GM12891 (cell line): ENCODE data around the gene GPR55.

ENCODE experiments used
- DNase-seq: peaks from one replicate; pipeline ENCODE4 v3.0.0; 2011; ENCODE audit warnings: low spot score; ENCODE audit not compliant: insufficient read length
- FAIRE-seq: peaks from 2 replicates; lab custom pipeline; 2011; peaks lifted over from hg19 to GRCh38; lab: Jason Lieb, UNC
- PAX5 ChIP-seq: IDR thresholded peaks from 2 replicates; pipeline ENCODE4 v1.6.1; 2011; ENCODE audit warnings: low read length, moderate library complexity, mild to moderate bottlenecking; ENCODE audit not compliant: insufficient read depth, severe bottlenecking
- POLR2A ChIP-seq: IDR thresholded peaks from 2 replicates; pipeline ENCODE4 v1.6.1; 2011; ENCODE audit warnings: low read depth, low read length, control low read depth
- POLR2AphosphoS5 ChIP-seq: IDR thresholded peaks from 2 replicates; pipeline ENCODE4 v1.6.1; 2011; ENCODE audit warnings: low read depth, low read length, control low read depth
- POU2F2 ChIP-seq: IDR thresholded peaks from 2 replicates; pipeline ENCODE4 v1.6.1; 2011; ENCODE audit warnings: low read depth, mild to moderate bottlenecking, control low read depth, low read length, moderate library complexity
- SPI1 ChIP-seq: IDR thresholded peaks from 2 replicates; pipeline ENCODE4 v1.6.1; 2011; ENCODE audit warnings: low read depth, low read length, control low read depth
- TAF1 ChIP-seq: IDR thresholded peaks from 2 replicates; pipeline ENCODE4 v1.6.1; 2011; ENCODE audit warnings: low read depth, low read length, control low read depth

GPR55 gene

DNA sequence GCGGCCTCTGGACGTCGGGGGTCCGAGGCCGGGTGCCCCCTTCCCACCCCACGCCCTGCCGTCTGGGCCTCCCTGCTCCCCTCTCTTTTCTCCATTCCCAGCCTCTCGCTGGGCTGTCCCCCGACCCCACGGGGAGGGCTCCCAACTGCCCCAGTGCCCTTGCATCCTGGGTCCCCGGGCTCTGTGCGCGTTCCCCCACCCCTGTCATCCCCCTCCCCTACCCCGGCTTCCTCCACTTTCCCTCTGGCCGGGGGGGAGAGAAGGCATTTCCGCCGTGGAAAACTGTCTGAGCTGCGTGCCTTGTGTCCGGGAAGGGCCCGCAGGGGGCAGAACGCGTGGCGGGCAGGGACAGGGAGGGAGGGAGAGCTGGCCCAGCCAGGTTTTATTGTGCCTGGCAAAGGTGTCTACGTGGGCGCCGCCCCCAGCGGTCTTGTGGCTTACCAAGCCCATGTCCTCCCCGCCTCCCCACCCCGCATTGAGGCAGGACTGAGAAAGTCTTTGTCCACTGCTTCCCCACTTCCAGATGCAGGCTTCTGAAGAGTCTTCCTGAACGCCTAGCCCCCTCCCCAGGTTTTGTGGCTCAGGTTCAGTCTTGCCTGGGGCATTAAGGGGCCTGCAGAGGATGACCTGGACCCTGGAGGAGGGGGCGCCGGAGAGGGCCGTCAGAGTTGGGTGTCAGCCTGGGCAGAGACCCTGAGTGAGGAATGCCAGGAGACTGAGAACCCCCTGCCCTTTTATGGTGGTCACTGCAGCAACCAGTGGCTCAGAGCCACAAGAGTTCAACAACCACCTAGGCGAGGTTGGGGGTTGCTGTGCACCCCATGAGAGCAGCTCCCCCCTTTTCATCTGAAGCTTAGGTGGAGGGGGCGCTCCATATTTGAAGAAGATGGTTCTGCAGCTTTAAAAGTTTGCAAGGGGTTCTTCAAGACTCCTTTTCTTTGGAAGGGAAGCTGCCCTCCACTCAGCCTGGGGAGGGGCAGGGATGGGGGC, 59.0 kb downstream of the GPR55 start:
- no peak for TF ChIP-seq TAF1
- no peak for TF ChIP-seq POU2F2
- TF ChIP-seq POLR2A, result no peak
- no peak for TF ChIP-seq POLR2AphosphoS5
- TF ChIP-seq PAX5, result no peak
- DNase-seq, result no peak
- peak; percentile 87 for FAIRE-seq

DNA sequence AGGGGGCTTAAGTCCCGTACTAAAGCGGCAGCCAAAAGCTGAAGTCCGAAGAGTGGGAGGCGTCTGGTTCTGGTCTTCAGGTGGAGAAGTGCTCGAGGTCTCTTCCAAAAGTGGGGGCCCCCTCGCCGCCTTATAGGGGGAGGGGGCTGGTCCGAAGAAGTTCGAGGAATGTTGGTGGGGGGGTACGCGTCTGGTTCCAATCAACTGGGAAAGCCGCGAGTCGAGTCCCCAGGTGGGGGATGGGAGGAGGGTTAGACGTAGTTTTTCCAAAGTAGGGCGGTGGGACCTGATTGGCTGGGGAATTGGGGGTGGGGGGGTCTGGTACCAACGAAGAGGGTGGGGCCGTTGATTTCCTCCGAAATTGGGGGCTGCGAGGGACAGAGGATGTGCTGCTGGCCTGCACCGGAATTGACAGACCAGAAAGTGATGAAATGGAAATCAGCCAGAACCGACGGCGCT, 59.7 kb downstream of the GPR55 start:
- DNase-seq (no peak), FAIRE-seq (no peak)
- no peak for TF ChIP-seq SPI1
- TF ChIP-seq POLR2A, result no peak
- TF ChIP-seq PAX5, result no peak
- no peak for TF ChIP-seq POU2F2
- no peak for TF ChIP-seq POLR2AphosphoS5
- TF ChIP-seq TAF1, result no peak

DNA sequence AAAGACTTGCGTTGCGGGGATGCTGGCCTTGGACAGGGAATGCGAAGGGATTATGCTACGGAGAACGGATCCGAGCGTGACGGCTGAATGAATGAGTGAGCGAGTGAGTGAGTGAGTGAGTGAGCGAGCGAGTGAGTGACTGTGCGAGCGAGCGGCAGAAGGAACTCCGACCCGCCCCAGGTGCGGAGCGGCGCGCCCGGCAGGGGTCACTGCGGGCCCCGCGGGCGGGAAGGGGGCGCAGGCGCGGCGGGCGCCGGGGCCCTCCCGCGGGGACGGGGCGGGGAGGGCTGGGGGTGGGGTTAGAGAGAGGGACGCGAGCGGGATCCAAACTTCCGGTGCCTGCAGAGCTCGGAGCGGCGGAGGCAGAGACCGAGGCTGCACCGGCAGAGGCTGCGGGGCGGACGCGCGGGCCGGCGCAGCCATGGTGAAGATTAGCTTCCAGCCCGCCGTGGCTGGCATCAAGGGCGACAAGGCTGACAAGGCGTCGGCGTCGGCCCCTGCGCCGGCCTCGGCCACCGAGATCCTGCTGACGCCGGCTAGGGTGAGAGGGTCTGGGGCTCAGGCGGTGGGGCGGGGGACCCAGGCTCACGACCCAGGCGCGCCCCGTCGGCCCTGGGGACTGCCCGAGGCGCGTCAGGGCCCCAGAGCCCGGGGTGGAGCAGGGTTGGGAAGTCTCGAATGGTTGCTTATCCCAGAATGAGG, 60.3 kb downstream of the GPR55 start, which contains the start of gene ITM2C:
ITM2C (plus strand) TSS at position 338 of the 702 bp plus-strand sequence; CDS start at position 422, 84 bp downstream.
- peak; percentile 31; the same call in 1 of the 2 replicates for TF ChIP-seq POLR2A
- TF ChIP-seq PAX5, result no peak
- FAIRE-seq (peak; percentile 95), DNase-seq (peak; percentile 88)

DNA sequence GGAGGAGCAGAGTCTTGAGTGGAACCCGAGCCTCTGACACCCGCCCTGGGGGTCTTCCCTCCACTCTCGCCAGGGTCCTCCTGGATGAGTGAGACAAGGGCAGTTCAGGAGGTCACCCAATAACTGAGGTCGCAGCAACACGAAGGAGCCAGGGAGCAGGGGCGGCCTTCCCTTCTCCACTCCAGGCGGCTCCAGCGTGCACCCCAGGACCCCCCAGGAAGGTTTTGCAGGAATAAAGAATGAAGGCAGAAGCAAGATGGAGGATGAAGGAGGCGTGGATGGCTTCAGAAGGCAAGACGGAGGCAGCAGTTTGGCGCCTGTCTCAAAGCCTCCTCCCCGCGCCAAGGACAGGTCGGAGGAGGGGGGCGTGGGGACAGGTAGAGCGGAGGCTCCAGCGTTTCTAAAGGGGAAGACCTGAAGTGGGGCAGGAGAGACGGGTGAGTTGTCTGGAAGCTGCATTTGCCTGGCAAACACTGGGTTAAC, 60.9 kb downstream of the GPR55 start:
- FAIRE-seq (no peak), DNase-seq (no peak)
- TF ChIP-seq TAF1 (no peak), POU2F2 (no peak), SPI1 (no peak), POLR2A (no peak), PAX5 (no peak), POLR2AphosphoS5 (no peak)

DNA sequence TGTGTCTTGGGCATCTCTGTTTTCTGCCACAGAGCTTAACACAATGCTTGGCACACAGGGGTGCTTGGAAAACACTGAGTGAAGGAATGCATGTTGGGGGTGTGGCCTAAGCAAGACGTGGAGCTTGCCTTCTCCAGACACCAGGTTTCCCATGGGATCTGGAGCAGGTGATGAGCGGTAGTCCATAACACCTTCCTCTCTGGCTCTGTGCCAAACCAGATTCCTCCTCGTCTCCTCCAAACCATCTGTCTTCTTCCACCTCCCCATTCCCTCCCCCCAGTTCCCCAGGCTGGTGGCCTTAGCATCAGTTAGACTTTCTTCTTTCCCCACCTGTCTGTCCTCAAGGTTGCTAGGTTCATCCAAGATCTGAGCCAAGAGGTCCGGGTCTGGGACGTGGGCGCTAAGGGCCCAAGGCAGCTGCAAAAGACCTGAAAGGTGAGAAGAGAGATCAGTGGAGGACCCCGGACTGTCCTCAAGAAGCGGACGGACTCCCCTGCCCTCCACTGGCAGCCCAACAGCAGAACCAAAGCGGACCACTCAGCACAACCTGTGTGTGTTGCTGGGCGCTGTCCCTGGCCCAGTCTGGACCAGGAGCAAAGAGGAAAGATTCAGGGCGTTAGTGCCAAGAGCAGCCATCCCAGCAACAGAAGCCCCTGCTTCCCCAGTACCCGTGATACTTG, 61.5 kb downstream of the GPR55 start:
- no peak for TF ChIP-seq POLR2A
- TF ChIP-seq TAF1, result no peak
- no peak for TF ChIP-seq SPI1
- TF ChIP-seq POU2F2, result no peak
- TF ChIP-seq PAX5, result no peak
- no peak for TF ChIP-seq POLR2AphosphoS5
- no peak for FAIRE-seq

DNA sequence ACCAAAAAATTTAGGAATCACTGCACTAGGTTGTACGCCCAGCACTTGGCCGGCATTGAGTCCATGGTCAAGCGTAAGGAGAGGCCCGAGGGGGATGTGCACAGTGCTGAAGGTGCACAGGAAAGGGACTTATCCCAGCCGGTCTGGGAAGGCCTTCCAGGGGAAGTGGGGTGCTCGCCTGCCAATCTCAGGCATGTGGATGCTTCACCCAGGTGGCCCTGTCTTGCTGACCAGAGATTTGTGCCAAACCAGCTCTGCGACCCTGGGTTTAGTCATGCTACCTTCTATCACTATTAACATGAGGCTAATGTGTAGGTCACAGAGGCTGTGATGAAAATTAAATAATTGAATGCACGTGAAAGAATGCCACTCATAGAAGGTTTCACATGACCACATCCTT, 62.0 kb downstream of the GPR55 start:
- TF ChIP-seq TAF1, result no peak
- no peak for TF ChIP-seq POU2F2
- no peak for TF ChIP-seq POLR2A
- no peak for TF ChIP-seq PAX5
- TF ChIP-seq POLR2AphosphoS5, result no peak
- no peak for TF ChIP-seq SPI1
- peak; percentile 76 for FAIRE-seq
- DNase-seq, result no peak

More for the DNA sequence above, 61.5 kb downstream of the GPR55 start:
- DNase-seq, result no peak

DNA sequence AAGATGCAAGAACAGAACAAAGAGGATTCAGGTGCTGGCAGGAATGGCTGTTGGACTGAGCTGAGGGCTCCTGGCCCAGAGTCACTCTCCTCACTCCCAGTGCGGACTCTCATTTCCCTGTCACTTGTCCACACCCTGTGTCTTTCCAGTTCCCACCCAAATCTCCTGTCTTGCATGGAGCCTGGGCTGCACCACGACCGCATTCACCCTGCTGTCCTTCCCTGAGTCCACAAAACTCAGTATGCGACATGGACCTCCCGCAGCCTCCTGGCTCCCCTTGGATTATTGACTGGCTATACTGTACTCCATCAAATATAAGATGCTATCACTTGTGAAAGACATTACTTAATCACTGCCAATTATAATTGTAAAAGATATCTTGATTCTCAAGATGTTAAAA, 62.8 kb downstream of the GPR55 start:
- DNase-seq (no peak), FAIRE-seq (no peak)
- TF ChIP-seq POLR2AphosphoS5 (no peak), POU2F2 (no peak), POLR2A (no peak), SPI1 (no peak), PAX5 (no peak), TAF1 (no peak)

DNA sequence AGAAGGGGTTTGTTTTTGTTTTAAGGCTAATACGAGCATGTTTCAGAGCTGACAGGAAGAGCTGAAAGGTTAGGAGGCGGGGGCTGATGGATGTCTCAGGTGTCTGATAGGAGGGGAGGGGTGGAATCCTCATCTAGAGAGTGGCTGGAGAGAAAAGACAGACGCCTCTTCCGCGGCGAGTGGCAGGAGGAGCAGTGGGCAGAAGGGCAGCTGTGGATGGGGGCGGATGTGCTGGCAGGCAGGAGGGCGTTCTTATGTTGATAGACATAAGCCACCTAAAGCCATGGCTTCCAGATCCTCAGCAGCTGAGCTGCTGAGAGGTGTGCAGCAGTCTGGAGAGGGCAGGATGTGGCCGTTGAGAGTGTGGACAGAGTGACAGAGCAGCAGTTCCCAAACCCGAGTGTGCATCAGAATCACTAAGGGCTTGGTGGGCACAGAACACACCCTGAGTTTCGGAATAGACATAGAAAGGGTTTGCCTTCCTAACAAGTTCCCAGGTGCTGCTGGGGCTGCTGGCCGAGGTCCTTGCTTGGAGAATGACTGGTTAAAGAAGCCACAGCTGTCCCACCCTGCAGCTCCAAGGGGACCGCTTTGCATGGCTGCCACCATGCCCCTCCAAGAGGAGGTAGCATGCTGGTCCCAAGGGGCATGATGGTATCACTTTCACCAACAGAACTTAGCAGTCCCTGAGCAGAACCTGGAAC, 63.3 kb downstream of the GPR55 start:
- FAIRE-seq (peak; percentile 23), DNase-seq (no peak)
- no peak for TF ChIP-seq SPI1
- no peak for TF ChIP-seq POLR2A
